Keratinocyte (primary cell): ENCODE results near the gene AKAP13. TPM values are rescaled to one million over a fixed set of nuclear protein-coding genes. Genes with fewer than 3 reads are reported as not detected.

Source experiments
- DNase-seq: peaks from one replicate; pipeline ENCODE4 v3.0.0-alpha.2; 2011; ENCODE audit warnings: low read depth, missing footprints, low spot score
- FAIRE-seq: peaks from 2 replicates; lab custom pipeline; 2011; peaks lifted over from hg19 to GRCh38; lab: Jason Lieb, UNC
- H2AFZ ChIP-seq: 2 replicates; pipeline ENCODE4 v1.6.0; 2012; ENCODE audit warnings: low read length, control low read depth, inconsistent platforms; ENCODE audit not compliant: control insufficient read depth
- H3K27ac ChIP-seq: 2 replicates; pipeline ENCODE4 v1.5.1; 2011; ENCODE audit warnings: low read length; ENCODE audit not compliant: control insufficient read depth, insufficient read depth
- H3K27me3 ChIP-seq: 3 replicates; pipeline ENCODE4 v1.6.0; 2011; ENCODE audit warnings: low read length; ENCODE audit not compliant: control insufficient read depth, insufficient read depth; ENCODE audit errors: extremely low read depth
- H3K36me3 ChIP-seq, 2 experiments: 2 replicates in 1 of 2; 3 replicates in 1 of 2; pipeline ENCODE4 v1.5.1; 2011; ENCODE audit warnings: low read length in 2 of 2, mild to moderate bottlenecking in 1 of 2; ENCODE audit not compliant: control insufficient read depth in 2 of 2, insufficient read depth in 2 of 2; ENCODE audit errors: extremely low read depth in 1 of 2
- H3K4me1 ChIP-seq: 3 replicates; pipeline ENCODE4 v1.5.1; 2011; ENCODE audit warnings: low read length; ENCODE audit not compliant: control insufficient read depth, insufficient read depth; ENCODE audit errors: extremely low read depth
- H3K4me2 ChIP-seq: 3 replicates; pipeline ENCODE4 v1.6.0; 2011; ENCODE audit warnings: low read depth, low read length; ENCODE audit not compliant: control insufficient read depth, insufficient read depth; ENCODE audit errors: extremely low read depth
- H3K4me3 ChIP-seq, 3 experiments: fragments of 200-600 bp in 1 of 3; sonication (generic) in 1 of 3; 2 replicates in 2 of 3; 3 replicates in 1 of 3; pipeline ENCODE4 v1.5.1; 2011 to 2016; ENCODE audit warnings: low read length in 3 of 3, mild to moderate bottlenecking in 3 of 3, control low read depth in 2 of 3, inconsistent platforms in 1 of 3, low read depth in 1 of 3, mixed read lengths in 1 of 3, mixed run types in 1 of 3, moderate library complexity in 1 of 3; ENCODE audit not compliant: control insufficient read depth in 2 of 3, insufficient read depth in 2 of 3; ENCODE audit errors: extremely low read depth in 1 of 3
- H3K79me2 ChIP-seq: 2 replicates; pipeline ENCODE4 v1.6.0; 2012; ENCODE audit warnings: low read length; ENCODE audit not compliant: control insufficient read depth, insufficient read depth
- H3K9ac ChIP-seq: 3 replicates; pipeline ENCODE4 v1.6.0; 2011; ENCODE audit warnings: low read length; ENCODE audit not compliant: control insufficient read depth, insufficient read depth; ENCODE audit errors: extremely low read depth
- H3K9me1 ChIP-seq: 3 replicates; pipeline ENCODE4 v1.6.0; 2011; ENCODE audit warnings: low read length; ENCODE audit not compliant: control insufficient read depth, insufficient read depth; ENCODE audit errors: extremely low read depth
- H3K9me3 ChIP-seq: 2 replicates; pipeline ENCODE4 v1.5.1; 2012; ENCODE audit warnings: low read depth, low read length; ENCODE audit not compliant: control insufficient read depth
- H4K20me1 ChIP-seq: 3 replicates; pipeline ENCODE4 v1.6.0; 2011; ENCODE audit warnings: low read length; ENCODE audit not compliant: control insufficient read depth, insufficient read depth; ENCODE audit errors: extremely low read depth
- EZH2 ChIP-seq: IDR thresholded peaks from one replicate; pipeline ENCODE4 v1.6.1; 2012; ENCODE audit warnings: inconsistent platforms, mild to moderate bottlenecking, low read length, moderate library complexity
- dilution Hi-C: fragments of 300-500 bp; cut with MboI; formaldehyde crosslinking; loops from one replicate; pipeline ENCODE4 v1.7.0; 2020; ENCODE audit warnings: low sequenced_read_pairs; ENCODE audit not compliant: extremely low pct_ligation_motif_present
- polyA plus RNA-seq, 5 experiments: library from polyadenylated mRNA; depleted of rRNA in 3 of 5; stranded (reverse) in 3 of 5; stranded (forward) in 1 of 5; unstranded in 1 of 5; fragments of >200 nt; gene quantifications; 1 replicate in 1 of 5; 2 replicates in 3 of 5; 3 replicates in 1 of 5; pipeline versions ENCODE4 v1.2.1 to v1.2.3, GENCODE V29; 2011 to 2012; ENCODE audit warnings: missing spikeins in 2 of 5, low read depth in 1 of 5, low replicate concordance in 1 of 5
- TF ChIP-seq, protein P1 (sequence below), 3 experiments: IDR thresholded peaks in 1 of 3; conservative IDR thresholded peaks in 1 of 3; optimal IDR thresholded peaks in 1 of 3; 2 replicates in 2 of 3; 3 replicates in 1 of 3; pipeline versions ENCODE3 to v1.5.1; 2011; ENCODE audit warnings: low read length in 3 of 3, mild to moderate bottlenecking in 3 of 3, moderate library complexity in 2 of 3, control low read depth in 1 of 3, inconsistent platforms in 1 of 3; ENCODE audit not compliant: insufficient read depth in 2 of 3; ENCODE audit errors: extremely low read depth in 1 of 3

The AKAP13 gene
- polyA plus RNA-seq, 1 donor (not counting 4 experiments of a cell fraction or from before 2014, with no cell fraction given), result 16.7 TPM

DNA sequence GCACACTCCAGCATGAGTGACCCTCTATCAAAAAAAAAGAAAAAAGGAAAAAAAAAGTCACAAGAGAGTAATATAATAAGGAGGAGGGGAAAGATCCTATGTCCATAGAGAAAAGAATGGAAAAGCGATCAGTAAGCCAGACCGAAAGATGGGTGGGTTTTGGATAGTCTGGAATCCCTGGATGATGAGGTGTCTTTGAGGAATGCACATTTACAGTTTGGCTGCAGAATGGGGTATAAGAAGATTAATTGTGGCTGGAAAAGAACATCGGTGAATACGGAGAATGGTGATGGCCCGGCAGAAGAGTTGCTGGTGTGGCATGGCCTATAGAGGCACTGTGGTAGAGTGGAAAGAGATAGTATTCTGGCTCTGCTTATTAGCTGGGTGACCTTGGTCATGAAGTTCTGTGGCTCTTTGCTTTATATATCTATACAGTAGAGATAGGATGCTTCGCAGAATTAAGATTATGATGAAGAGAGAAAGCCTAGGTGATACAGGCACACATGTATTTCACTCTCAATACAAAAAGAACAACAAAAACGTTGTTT is 187.9 kb downstream of the AKAP13 start:
- Histone ChIP-seq H3K4me1 (no peaks in the 10 kb centered on the region), H3K4me2 (no peak overlapping the region), H3K27ac (no peak overlapping the region), H3K9me3 (no peaks in the 10 kb centered on the region), H3K79me2 (no peaks in the 10 kb centered on the region), H2AFZ (no peak overlapping the region), H4K20me1 (no peaks in the 10 kb centered on the region), H3K4me3 (no peak overlapping the region), H3K9me1 (no peaks in the 10 kb centered on the region), H3K36me3 (no peaks in the 10 kb centered on the region), H3K27me3 (no peaks in the 10 kb centered on the region), H3K9ac (no peak overlapping the region)
- dilution Hi-C loops, result no loop called here
- DNase-seq, result no peak
- no peak for FAIRE-seq
- TF ChIP-seq, protein P1, sequence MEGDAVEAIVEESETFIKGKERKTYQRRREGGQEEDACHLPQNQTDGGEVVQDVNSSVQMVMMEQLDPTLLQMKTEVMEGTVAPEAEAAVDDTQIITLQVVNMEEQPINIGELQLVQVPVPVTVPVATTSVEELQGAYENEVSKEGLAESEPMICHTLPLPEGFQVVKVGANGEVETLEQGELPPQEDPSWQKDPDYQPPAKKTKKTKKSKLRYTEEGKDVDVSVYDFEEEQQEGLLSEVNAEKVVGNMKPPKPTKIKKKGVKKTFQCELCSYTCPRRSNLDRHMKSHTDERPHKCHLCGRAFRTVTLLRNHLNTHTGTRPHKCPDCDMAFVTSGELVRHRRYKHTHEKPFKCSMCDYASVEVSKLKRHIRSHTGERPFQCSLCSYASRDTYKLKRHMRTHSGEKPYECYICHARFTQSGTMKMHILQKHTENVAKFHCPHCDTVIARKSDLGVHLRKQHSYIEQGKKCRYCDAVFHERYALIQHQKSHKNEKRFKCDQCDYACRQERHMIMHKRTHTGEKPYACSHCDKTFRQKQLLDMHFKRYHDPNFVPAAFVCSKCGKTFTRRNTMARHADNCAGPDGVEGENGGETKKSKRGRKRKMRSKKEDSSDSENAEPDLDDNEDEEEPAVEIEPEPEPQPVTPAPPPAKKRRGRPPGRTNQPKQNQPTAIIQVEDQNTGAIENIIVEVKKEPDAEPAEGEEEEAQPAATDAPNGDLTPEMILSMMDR (optimal IDR thresholded peaks at IDR 0.05 in 1 of 3, IDR thresholded peaks at IDR 0.05 in 1 of 3, conservative IDR thresholded peaks at IDR 0.05 in 1 of 3; ENCODE audit: extremely low read depth in 1 of 3, insufficient read depth in 2 of 3, low read length in 3 of 3), result no peak
- no peak for TF ChIP-seq EZH2

DNA sequence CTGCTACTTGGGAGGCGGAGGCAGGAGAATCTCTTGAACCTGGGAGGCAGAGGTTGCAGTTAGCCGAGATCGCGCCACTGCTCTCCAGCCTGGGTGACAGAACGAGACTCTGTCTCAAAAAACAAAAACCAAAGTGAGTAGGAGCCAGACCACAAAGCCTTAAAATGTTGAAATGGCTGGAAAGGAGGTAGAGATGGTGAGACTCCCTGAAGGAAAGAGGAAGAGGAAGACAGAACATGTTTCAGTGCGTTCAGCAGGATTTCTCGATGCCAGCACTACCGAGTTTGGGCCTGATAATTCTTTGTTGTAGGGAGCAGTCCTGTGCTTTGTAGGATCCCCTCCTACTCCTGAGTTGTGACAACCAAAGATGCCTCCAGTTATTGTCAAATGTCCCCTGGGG is 189.9 kb downstream of the AKAP13 start:
- no peak overlapping the region for H3K4me2 ChIP-seq
- FAIRE-seq, result no peak
- DNase-seq, result no peak
- H3K79me2 ChIP-seq, result no peaks in the 10 kb centered on the region
- TF ChIP-seq, protein P1 (optimal IDR thresholded peaks at IDR 0.05 in 1 of 3, IDR thresholded peaks at IDR 0.05 in 1 of 3, conservative IDR thresholded peaks at IDR 0.05 in 1 of 3; ENCODE audit: extremely low read depth in 1 of 3, insufficient read depth in 2 of 3, low read length in 3 of 3), result no peak
- TF ChIP-seq EZH2, result no peak
- H3K4me1 ChIP-seq, result no peaks in the 10 kb centered on the region
- no peaks in the 10 kb centered on the region for H3K36me3 ChIP-seq
- no peaks in the 10 kb centered on the region for H3K9me1 ChIP-seq
- H4K20me1 ChIP-seq, result no peaks in the 10 kb centered on the region
- no peaks in the 10 kb centered on the region for H3K9me3 ChIP-seq
- H3K27ac ChIP-seq, result no peak overlapping the region
- dilution Hi-C loops, result no loop called here
- H2AFZ ChIP-seq, result no peak overlapping the region
- no peak overlapping the region for H3K4me3 ChIP-seq
- no peak overlapping the region for H3K9ac ChIP-seq
- H3K27me3 ChIP-seq, result no peaks in the 10 kb centered on the region
